Breast epithelium (tissue), 3 donors: ENCODE results near the gene ADM.

ENCODE experiments used
- CTCF ChIP-seq, 3 donors: fragments of 450-650 bp; IDR thresholded peaks; one replicate each; pipeline ENCODE4 v1.5.1; 2016 to 2017; ENCODE audit warnings: antibody characterized with exemption in 3 of 3, mild to moderate bottlenecking in 3 of 3, moderate library complexity in 3 of 3
- POLR2A ChIP-seq: fragments of 450-650 bp; IDR thresholded peaks from one replicate; pipeline ENCODE4 v1.6.1; 2016; ENCODE audit warnings: antibody characterized with exemption, mild to moderate bottlenecking, moderate library complexity
- POLR2AphosphoS5 ChIP-seq, 3 donors: sonication (generic); formaldehyde crosslinking; IDR thresholded peaks; one replicate each; pipeline ENCODE4 v1.6.1; 2017; ENCODE audit warnings: antibody characterized with exemption in 3 of 3

DNA sequence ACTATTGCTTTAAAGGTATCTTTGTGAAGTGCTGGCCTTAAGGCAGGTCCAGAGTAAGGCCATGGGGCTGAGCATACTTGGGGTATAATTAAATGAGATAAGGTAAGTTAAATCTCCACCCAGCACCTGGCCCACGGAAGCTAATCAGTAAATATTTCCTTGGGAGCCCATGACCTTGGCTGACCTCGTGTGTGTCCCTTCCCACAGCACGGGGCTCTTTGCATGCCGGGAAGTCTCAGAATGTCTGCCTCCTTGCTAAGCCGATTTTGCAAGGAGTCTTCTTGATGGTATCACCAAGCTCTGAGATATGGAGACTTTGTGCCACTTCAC, 46.5 kb downstream of the ADM start:
- no peak for TF ChIP-seq CTCF (IDR thresholded peaks at IDR 0.05)
- TF ChIP-seq POLR2AphosphoS5 (IDR thresholded peaks at IDR 0.05), result no peak
- no peak for TF ChIP-seq POLR2A
